Caco-2 (cell line): ENCODE results near the gene MTIF2. TPM values are rescaled to one million over a fixed set of nuclear protein-coding genes. Genes with fewer than 3 reads are reported as not detected.

Experiments used
- Bru-seq: library from RNA; stranded (reverse); fragments of 400-500 nt; gene quantifications from one replicate; lab custom pipeline; 2021; lab: Mats Ljungman, UMichigan
- BruChase-seq, 2 experiments: library from RNA; stranded (reverse); fragments of 400-500 nt; gene quantifications; one replicate each; lab custom pipeline; 2021; lab: Mats Ljungman, UMichigan
- BruUV-seq: library from RNA; stranded (reverse); fragments of 400-500 nt; replicated peaks from 2 replicates; lab custom pipeline; 2021; lab: Mats Ljungman, UMichigan
- CTCF ChIA-PET: fragments of 300-600 bp; sonication (Branson Sonifier 250); formaldehyde crosslinking; loops from one replicate; lab custom pipeline; 2022; ENCODE audit warnings: antibody characterized with exemption; lab: Charles Lee
- POLR2A ChIA-PET: fragments of 300-600 bp; sonication (Branson Sonifier 250); formaldehyde crosslinking; loops from one replicate; lab custom pipeline; 2022; ENCODE audit warnings: antibody characterized with exemption; lab: Charles Lee
- DNase-seq, 2 experiments: peaks; one replicate each; pipeline versions ENCODE4 v3.0.0 to v3.0.0-alpha.2; 2020 to 2022
- H3K27me3 ChIP-seq: replicated peaks from 2 replicates; pipeline ENCODE4 v1.6.0; 2011; ENCODE audit warnings: low read length; ENCODE audit not compliant: control insufficient read depth, insufficient read depth
- H3K36me3 ChIP-seq: 2 replicates; pipeline ENCODE4 v1.5.1; 2011; ENCODE audit warnings: low read length; ENCODE audit not compliant: control insufficient read depth, insufficient read depth
- H3K4me1 ChIP-seq: fragments of 250-450 bp; sonication (Bioruptor Pico); 2 replicates; pipeline ENCODE4 v1.5.1; 2020; ENCODE audit warnings: mild to moderate bottlenecking
- H3K4me3 ChIP-seq: 2 replicates; pipeline ENCODE4 v1.5.1; 2011; ENCODE audit warnings: low read depth, mild to moderate bottlenecking, control low read depth, low read length
- H3K9me3 ChIP-seq: fragments of 250-450 bp; sonication (Bioruptor Pico); 2 replicates; pipeline ENCODE4 v1.5.1; 2020; ENCODE audit warnings: mild to moderate bottlenecking, moderate library complexity
- H3K27ac Mint-ChIP-seq: one replicate; pipeline ENCODE4 v1.8.0; 2022; ENCODE audit warnings: mixed read lengths; ENCODE audit not compliant: unreplicated experiment
- H3K27me3 Mint-ChIP-seq: one replicate; pipeline ENCODE4 v1.8.0; 2022; ENCODE audit warnings: mixed read lengths; ENCODE audit not compliant: insufficient read depth, unreplicated experiment
- H3K36me3 Mint-ChIP-seq: one replicate; pipeline ENCODE4 v1.8.0; 2022; ENCODE audit warnings: mild to moderate bottlenecking, mixed read lengths; ENCODE audit not compliant: insufficient read depth, unreplicated experiment
- H3K4me1 Mint-ChIP-seq: one replicate; pipeline ENCODE4 v1.8.0; 2022; ENCODE audit warnings: low read depth, mixed read lengths; ENCODE audit not compliant: unreplicated experiment
- H3K4me3 Mint-ChIP-seq: one replicate; pipeline ENCODE4 v1.8.0; 2022; ENCODE audit warnings: mild to moderate bottlenecking, moderate library complexity, mixed read lengths; ENCODE audit not compliant: unreplicated experiment
- H3K9me3 Mint-ChIP-seq: one replicate; pipeline ENCODE4 v1.8.0; 2022; ENCODE audit warnings: mixed read lengths; ENCODE audit not compliant: unreplicated experiment
- intact Hi-C: fragments of 100-400 bp; cut with micrococcal nuclease; formaldehyde crosslinking; loops from one replicate; pipeline ENCODE4 v1.10.0; 2022; ENCODE audit not compliant: unreplicated experiment
- long read RNA-seq: library from polyadenylated mRNA; stranded (forward); transcript quantifications from one replicate; pipeline ENCODE4 v2.0.0, GENCODE V29; 2022
- total RNA-seq: library from RNA; stranded (reverse); gene quantifications from 2 replicates; pipeline ENCODE4 v1.2.3, GENCODE V29; 2022
- TF ChIP-seq, protein P1 (sequence below), 2 experiments: fragments of 200-600 bp in 1 of 2; IDR thresholded peaks; 1 replicate in 1 of 2; 2 replicates in 1 of 2; pipeline versions ENCODE4 v1.5.1 to v1.8.0; 2011 to 2022; ENCODE audit warnings: antibody characterized with exemption in 1 of 2, control low read depth in 1 of 2, inconsistent platforms in 1 of 2, low read depth in 1 of 2, low read length in 1 of 2, mild to moderate bottlenecking in 1 of 2, moderate library complexity in 1 of 2; ENCODE audit not compliant: insufficient read depth in 1 of 2, severe bottlenecking in 1 of 2, unreplicated experiment in 1 of 2

Gene MTIF2, protein sequence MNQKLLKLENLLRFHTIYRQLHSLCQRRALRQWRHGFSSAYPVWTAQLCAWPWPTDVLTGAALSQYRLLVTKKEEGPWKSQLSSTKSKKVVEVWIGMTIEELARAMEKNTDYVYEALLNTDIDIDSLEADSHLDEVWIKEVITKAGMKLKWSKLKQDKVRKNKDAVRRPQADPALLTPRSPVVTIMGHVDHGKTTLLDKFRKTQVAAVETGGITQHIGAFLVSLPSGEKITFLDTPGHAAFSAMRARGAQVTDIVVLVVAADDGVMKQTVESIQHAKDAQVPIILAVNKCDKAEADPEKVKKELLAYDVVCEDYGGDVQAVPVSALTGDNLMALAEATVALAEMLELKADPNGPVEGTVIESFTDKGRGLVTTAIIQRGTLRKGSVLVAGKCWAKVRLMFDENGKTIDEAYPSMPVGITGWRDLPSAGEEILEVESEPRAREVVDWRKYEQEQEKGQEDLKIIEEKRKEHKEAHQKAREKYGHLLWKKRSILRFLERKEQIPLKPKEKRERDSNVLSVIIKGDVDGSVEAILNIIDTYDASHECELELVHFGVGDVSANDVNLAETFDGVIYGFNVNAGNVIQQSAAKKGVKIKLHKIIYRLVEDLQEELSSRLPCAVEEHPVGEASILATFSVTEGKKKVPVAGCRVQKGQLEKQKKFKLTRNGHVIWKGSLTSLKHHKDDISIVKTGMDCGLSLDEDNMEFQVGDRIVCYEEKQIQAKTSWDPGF
- total RNA-seq (37.6 and 42.7 TPM in 2 replicates), Bru-seq, nascent RNA (percentile 77 among the genes with signal in this experiment), BruChase-seq, experiment 1, labeled RNA remaining after a 2-hour chase (percentile 79 among the genes with signal in this experiment), BruChase-seq, experiment 2, labeled RNA remaining after a 6-hour chase (percentile 86 among the genes with signal in this experiment)
- long read RNA-seq, transcript MTIF2-201 (16 exons, 2,528 nt), result major isoform, 15 of 75 reads
- long read RNA-seq, partial matches to known transcripts, result 35 of 75 reads
- long read RNA-seq, other reads (novel, unspliced or antisense), result 24 of 75 reads

DNA sequence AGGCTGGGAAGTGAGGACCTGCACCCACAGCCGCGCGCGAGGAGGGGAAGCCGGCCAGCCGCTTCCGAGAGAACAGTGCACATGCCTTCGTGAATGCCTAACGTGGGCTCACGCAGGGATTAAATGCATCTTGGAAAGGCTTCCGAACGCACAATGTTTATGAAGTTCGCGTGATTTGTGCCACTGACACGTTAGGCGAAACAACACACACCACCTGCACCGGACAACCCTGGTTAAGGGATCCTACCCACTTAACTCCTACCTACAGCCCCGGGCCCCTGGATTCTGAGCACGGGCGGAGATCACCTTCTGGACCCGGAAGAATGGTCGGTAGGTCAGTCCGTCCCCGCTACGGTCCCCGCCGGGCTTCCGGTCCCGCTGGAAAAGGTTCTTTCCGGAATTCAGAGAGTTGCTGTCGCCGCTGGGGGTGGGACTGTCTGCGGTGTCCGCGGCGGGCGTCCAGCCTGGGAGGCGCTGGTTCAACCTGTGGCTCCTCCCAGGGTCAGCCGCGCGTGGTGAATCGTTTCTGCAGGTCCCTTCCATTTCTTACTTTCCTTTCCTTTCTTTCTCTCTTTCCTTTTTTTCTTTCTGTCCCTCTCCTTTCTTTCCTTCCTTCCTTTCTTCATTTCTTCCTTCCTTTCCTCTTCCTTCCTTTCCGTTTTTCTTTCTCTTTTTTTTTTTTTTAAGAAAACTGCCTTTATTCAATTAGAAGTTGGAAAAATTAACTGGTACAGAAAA lies at the start of gene MTIF2:
TSS of gene MTIF2 (minus strand) at position 325 of the 738 bp plus-strand sequence. CDS start 5,373 bp downstream, outside the sequence.
- Histone ChIP-seq H3K4me1 (peaks cover 5% of the 10 kb centered on the region; the same call in 1 of the 2 replicates), H3K4me3 (peak within 1 kb of the TSS; percentile 52), H3K36me3 (no peaks in the 10 kb centered on the region), H3K27me3 (no peaks in the 10 kb centered on the region), H3K9me3 (no peaks in the 10 kb centered on the region)
- Mint-ChIP-seq H3K27me3 (no peaks in the 10 kb centered on the region), H3K4me3 (peak within 1 kb of the TSS; percentile 87), H3K27ac (peak within 1 kb of the TSS; percentile 95), H3K4me1 (peaks cover 7% of the 10 kb centered on the region), H3K9me3 (no peaks in the 10 kb centered on the region), H3K36me3 (no peaks in the 10 kb centered on the region)
- peak; percentile 98 to 99 for DNase-seq
- CTCF ChIA-PET, result interaction anchor here (0.9 kb wide), 1 partner anchor 219 kb away, joined by 3 read pairs; the partner anchor contains the start of gene RTN4
- POLR2A ChIA-PET, result no interaction called here
- no TSS peak for BruUV-seq
- TF ChIP-seq, protein P1, sequence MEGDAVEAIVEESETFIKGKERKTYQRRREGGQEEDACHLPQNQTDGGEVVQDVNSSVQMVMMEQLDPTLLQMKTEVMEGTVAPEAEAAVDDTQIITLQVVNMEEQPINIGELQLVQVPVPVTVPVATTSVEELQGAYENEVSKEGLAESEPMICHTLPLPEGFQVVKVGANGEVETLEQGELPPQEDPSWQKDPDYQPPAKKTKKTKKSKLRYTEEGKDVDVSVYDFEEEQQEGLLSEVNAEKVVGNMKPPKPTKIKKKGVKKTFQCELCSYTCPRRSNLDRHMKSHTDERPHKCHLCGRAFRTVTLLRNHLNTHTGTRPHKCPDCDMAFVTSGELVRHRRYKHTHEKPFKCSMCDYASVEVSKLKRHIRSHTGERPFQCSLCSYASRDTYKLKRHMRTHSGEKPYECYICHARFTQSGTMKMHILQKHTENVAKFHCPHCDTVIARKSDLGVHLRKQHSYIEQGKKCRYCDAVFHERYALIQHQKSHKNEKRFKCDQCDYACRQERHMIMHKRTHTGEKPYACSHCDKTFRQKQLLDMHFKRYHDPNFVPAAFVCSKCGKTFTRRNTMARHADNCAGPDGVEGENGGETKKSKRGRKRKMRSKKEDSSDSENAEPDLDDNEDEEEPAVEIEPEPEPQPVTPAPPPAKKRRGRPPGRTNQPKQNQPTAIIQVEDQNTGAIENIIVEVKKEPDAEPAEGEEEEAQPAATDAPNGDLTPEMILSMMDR (IDR thresholded peaks at IDR 0.05; ENCODE audit: insufficient read depth in 1 of 2, low read depth in 1 of 2, low read length in 1 of 2, severe bottlenecking in 1 of 2, unreplicated experiment in 1 of 2), result peak in 1 of 2 experiments; percentile 35
- intact Hi-C loops, result loop anchor here (1.0 to 5.0 kb wide), 5 partner anchors 13 to 250 kb away; partner anchors contain the start of genes CFAP36, CLHC1 and RPS27A

DNA sequence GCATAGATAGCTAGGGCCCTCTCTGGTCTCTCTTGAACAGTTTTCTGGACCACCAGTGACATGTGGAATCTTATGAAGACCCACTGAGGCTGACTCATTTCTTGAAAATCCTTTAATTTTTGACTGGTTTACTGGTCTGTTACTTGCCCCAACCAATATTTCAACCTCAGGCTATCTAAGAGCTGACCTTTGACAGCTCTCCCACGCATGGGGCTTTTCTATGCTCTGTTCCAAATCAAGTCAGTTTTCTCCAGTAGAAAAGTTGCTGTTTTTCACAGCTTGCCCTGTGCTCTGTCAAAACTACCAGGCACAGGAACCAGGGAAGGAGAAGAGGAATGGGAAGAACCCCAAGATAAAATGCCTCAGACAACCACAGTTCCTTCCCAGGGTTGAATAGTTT lies 46.0 kb upstream of the MTIF2 start:
- Histone ChIP-seq H3K9me3 (no peaks in the 10 kb centered on the region), H3K36me3 (no peaks in the 10 kb centered on the region), H3K27me3 (no peaks in the 10 kb centered on the region), H3K4me3 (no peak overlapping the region), H3K4me1 (no peaks in the 10 kb centered on the region)
- TF ChIP-seq, protein P1 (IDR thresholded peaks at IDR 0.05; ENCODE audit: insufficient read depth in 1 of 2, low read depth in 1 of 2, low read length in 1 of 2, severe bottlenecking in 1 of 2, unreplicated experiment in 1 of 2), result no peak
- DNase-seq, result no peak
- ChIA-PET CTCF (no interaction called here), POLR2A (no interaction called here)
- no peaks in the 10 kb centered on the region for H3K36me3 Mint-ChIP-seq
- no peaks in the 10 kb centered on the region for H3K4me1 Mint-ChIP-seq
- no TSS peak for BruUV-seq
- no peaks in the 10 kb centered on the region for H3K9me3 Mint-ChIP-seq
- H3K4me3 Mint-ChIP-seq, result no peak overlapping the region
- intact Hi-C loops, result no loop called here
- H3K27me3 Mint-ChIP-seq, result no peaks in the 10 kb centered on the region
- H3K27ac Mint-ChIP-seq, result no peak overlapping the region
